ENCODE data around the gene ZSCAN5A. TPM values are rescaled to one million over a fixed set of nuclear protein-coding genes. Genes with fewer than 3 reads are reported as not detected.
"Not testable (repeated sequence)": the region's sequence is repeated elsewhere in the genome, so short reads cannot be mapped to it uniquely, and the experiment has no call there.

ZSCAN5A gene, protein sequence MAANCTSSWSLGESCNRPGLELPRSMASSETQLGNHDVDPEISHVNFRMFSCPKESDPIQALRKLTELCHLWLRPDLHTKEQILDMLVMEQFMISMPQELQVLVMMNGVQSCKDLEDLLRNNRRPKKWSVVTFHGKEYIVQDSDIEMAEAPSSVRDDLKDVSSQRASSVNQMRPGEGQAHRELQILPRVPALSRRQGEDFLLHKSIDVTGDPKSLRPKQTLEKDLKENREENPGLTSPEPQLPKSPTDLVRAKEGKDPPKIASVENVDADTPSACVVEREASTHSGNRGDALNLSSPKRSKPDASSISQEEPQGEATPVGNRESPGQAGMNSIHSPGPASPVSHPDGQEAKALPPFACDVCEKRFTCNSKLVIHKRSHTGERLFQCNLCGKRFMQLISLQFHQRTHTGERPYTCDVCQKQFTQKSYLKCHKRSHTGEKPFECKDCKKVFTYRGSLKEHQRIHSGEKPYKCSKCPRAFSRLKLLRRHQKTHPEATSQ
- total RNA-seq (ENCODE audit: insufficient read depth, low replicate concordance): 1.9 TPM

DNA sequence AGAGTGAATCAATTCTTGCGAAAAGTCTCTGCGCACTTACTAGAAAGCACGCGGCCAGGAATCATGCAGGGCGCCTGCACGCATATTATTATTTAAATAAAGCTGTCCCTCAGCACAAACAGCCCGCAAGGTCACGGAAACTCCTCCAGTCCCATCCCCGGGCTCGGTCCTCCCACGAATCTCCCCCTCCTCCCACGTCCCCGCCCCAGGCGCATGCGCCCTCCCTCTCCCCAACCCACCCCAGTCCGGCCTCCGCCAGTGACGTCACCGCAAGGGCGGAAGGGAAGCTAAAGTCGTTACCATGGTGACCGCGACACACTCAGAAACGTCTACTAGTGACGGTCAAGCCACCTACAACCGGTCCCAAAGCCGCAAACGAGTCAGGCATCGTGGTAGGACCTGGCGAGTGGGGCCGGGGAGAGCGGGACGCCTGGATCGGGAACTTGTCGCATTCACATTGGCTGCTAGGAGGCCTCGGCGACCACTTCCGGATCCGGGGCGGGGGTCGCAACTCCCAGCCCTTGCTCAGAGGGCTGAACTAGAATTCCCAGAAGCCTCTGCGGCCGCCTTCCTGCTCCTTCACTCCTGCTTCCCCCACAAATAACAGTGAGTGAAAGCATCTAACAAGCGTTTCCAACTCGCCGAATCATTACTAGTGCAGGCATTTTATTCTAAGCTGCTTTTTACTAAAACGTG is at the start of gene ZSCAN5A:
TSS of gene ZSCAN5A (minus strand) at position 459 of the 696 bp plus-strand sequence. CDS start 89,793 bp downstream, outside the sequence.
- peak; percentile 98 for DNase-seq (ENCODE audit: low spot score)

DNA sequence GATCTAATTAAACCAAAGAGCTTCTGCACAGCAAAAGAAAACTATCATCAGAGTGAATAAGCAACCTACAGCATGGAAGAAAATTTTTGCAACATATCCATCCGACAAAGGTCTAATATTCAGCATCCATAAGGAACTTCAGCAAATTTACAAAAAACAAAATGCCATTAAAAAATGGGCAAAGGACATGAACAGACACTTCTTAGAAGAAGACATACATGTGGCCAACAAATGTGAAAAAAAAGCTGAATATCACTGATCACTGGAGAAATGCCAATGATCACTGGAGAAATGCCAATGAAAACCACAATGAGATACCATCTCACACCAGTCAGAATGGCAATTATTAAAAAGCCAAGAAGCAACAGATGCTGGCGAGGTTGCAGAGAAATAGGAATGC is 46.2 kb upstream of the ZSCAN5A start:
- no peak for DNase-seq (ENCODE audit: low spot score)

DNA sequence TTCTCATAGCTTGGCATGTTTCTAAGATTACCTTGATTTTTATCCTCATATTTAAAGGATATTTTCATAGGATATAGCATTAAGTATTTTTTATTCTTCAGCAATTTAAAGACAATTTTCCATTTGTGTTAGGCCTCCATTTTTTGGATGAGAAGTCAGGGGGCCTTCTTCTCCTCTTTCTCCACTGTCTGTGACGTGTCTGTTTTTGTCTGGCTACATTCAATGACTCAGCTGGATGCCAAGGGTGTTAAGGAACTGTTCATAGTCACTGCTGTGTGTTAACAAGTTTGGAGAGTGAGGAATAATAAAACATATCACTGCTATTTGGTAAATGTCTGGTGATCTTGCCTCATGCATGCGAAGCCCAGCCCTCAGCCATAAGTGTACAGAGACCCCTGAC is 42.3 kb upstream of the ZSCAN5A start:
- no peak for DNase-seq (ENCODE audit: low spot score)

DNA sequence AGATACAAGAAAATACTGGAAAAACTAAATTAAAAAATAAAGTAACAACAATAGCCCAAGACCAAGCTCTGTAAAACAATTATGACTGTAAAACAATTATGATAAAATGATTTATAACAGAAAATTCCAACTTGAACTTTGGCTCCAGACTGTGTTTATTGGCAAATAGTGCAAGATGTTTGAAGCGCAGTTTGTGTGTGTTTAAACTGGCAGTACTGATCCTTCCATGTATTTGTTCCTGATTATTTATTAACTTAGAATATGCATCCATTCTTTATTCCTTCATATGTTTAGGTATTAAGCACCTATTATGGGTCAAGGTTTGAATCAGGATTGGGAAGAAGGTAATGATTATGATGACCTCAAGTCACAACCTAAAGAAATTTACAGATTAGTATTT is 40.9 kb upstream of the ZSCAN5A start:
- DNase-seq (ENCODE audit: low spot score): no peak

DNA sequence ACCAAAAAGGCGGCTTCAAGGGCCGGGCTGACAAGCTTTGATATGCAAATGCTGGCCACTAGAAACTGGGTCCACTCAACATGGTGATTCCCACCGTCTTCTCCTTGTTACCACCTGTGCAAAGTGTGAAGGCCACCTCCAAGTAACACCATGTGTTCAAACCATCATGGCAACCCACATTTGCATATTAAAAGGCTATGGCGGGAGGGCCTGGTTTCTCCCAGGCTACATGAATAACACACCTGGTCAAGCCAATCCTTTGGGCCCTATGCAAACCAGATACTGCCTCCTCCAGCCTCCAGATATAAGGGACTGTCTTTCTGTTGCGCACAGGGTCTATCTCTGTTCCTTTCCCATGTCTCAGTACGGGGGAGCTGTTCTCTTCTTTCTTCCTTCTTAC is 36.6 kb upstream of the ZSCAN5A start:
- DNase-seq (ENCODE audit: low spot score): no peak

DNA sequence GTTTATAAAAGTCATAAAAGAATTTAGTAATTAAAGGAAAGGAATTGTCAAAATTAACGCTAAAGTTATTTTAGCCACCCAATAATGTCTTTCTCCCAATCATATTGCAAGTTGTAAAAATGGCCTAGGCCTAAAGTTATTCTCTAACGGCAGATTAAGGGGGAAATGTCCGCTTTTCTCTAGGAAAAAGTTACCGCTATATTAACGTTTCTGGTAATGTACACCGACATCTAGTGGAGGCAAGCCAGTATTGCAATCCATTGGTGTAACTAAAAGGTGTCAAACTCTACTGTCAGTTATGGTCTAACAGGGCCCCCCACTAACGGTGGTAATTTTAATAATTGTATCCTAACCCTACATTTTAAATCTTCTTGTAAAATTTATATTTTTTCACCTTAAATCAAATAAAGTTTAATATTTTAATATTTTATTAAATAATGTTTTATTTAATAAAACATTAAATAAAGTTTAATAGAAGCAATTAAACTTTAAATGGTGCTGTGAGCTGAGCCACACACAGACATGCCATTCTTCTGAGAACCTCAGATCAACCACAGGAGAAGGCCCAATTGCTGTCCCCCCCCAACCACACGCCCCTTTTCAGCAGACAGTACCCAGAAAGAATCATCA is 35.9 kb upstream of the ZSCAN5A start:
- peak; percentile 54 for DNase-seq (ENCODE audit: low spot score)

DNA sequence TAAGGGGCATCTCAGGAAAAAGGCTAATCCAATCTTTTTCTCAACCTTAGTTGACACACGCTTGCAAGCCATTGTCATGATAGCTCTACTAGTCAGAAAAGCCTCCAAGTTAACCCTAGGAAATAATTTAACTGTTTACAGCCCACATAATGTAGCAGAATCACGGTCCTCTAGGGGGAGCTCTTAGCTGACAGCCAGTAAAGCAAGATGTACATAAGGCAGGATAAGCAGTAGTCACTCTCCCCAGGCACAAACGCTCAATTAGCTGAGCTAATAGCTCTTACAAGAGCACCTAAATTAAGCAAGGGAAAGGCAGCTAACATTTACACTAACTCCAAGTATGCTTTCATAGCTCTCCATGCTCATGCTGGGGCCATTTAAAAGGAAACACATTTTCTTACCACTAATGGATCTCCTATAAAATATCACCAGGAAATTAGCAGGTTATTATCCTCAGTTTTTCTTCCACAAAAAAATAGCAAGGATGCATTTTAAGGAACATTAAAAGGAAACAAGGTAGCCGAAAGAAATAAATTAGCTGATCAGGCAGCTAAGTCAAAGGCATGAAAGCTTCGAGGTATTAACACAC is 33.7 kb upstream of the ZSCAN5A start:
- DNase-seq (ENCODE audit: low spot score): no peak

DNA sequence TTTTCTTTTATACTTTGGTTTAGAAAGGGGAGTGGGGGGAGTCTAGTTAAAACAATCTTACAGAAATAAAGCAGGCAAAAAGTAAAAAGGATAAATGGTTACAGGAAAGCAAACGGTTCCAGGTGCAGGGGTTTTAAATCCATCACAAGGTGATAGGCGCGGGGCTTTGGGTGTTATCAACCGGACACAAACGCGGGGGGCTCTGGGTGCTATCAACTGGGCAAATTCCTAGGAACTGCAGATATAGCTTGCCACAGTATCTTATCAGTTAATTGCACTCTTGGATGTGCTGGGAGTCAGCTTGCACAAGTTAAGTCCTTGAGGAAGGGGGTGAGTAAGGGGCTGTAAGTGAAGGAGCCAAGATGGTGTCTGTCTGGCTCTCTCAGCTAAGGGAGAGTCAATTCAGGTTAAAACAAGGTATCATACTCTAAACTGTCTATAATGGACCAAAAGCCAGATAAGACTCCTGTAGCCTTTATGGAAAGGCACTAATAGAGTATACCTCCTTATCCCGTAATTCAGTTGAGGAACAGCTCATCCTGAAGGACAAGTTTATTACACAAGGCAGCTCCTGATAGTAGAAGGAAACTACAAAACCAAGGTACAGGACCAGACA is 32.6 kb upstream of the ZSCAN5A start:
- no peak for DNase-seq (ENCODE audit: low spot score)

DNA sequence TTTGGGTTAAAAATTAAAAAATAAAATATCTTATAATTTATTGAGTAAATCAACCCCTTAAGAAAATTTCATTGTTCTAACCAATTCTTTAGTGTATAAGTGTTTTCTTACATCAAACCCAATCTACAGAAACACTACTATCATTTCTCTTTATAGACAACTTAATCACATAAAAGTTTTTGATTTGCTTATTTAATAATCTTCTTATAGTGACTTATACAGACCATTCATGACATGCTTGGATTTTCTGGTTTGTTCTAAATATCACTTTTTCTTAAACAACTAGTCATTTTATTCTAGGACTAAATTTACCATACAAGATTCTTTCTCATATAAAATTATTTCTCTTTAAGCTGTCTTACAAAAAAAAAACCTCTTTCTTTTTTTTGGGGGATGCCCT is 27.3 kb upstream of the ZSCAN5A start:
- DNase-seq (ENCODE audit: low spot score): no peak

DNA sequence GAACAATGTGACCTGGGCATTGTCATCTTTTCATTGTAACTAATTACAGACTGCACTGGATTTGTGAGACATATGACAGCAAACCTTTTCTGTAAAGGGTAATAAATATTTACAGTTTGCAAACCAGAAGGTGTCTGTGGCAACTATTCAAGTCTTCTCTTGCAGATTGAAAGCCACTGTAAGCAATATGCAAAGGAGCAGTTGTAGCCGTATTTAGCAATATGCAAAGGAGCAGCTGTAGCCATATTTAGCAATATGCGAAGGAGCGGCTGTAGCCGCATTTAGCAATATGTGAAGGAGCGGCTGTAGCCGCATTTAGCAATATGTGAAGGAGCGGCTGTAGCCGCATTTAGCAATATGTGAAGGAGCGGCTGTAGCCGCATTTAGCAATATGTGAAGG is 24.4 kb upstream of the ZSCAN5A start:
- not testable (repeated sequence) for DNase-seq (ENCODE audit: low spot score)

DNA sequence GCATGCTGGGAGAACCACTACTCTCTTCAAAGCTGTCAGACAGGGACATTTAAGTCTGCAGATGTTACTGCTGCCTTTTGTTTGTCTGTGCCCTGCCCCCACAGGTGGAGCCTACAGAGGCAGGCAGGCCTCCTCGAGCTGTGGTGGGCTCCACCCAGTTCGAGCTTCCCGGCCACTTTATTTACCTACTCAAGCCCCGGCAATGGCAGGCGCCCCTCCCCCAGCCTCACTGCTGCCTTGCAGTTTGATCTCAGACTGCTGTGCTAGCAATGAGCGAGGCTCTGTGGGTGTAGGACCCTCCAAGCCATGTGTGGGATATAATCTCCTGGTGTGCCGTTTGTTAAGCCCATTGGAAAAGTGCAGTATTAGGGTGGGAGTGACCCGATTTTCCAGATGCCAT is 22.4 kb upstream of the ZSCAN5A start:
- DNase-seq (ENCODE audit: low spot score): not testable (repeated sequence)

DNA sequence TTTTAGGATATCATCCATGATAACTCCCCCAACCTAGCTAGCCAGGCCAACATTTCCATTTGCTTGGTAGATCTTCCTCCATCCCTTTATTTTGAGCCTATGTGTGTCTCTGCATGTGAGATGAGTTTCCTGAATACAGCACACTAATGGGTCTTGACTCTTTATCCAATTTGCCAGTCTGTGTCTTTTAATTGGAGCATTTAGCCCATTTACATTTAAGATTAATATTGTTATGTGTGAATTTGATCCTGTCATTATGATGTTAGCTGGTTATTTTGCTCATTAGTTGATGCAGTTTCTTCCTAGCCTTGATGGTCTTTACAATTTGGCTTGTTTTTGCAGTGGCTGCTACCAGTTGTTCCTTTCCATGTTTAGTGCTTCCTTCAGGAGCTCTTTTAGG is 20.7 kb upstream of the ZSCAN5A start:
- not testable (repeated sequence) for DNase-seq (ENCODE audit: low spot score)

DNA sequence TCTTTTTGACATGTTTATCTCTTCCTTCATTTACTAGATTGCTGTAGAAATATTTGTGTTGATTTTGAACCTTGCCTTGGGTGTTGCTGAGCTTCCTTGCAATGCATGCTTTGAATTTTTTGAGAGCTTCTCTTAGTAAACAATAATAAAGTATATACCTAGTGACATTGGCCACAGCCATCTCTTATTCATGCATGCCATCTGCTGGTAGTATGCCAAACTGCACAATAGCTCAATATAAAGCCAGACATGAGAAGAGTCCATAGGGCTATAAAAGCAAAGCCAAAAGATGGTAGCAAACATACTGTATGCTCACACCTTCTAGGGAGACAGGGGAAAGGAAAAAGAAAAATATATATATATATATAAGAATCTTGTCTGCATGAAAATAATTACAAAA is 18.9 kb upstream of the ZSCAN5A start:
- DNase-seq (ENCODE audit: low spot score): peak; percentile 21

DNA sequence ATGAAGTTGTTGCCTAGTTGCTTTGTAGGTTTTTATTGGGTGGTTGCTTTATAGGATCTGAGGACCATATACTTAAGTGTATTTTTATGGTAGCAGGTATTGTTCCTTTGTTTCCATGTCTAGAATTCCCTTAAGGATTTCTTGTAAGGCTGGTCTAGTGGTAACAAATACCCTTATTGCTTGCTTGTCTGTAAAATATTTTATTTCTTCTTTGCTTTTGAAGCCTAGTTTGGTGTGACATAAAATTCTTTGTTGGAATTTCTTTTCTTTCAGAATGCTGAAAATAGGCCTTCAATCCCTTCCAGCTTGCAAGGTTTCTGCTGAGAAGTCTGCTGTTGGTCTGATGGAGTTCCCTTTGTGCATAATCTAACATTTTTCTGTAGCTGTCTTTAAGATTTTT is 18.1 kb upstream of the ZSCAN5A start:
- no peak for DNase-seq (ENCODE audit: low spot score)

DNA sequence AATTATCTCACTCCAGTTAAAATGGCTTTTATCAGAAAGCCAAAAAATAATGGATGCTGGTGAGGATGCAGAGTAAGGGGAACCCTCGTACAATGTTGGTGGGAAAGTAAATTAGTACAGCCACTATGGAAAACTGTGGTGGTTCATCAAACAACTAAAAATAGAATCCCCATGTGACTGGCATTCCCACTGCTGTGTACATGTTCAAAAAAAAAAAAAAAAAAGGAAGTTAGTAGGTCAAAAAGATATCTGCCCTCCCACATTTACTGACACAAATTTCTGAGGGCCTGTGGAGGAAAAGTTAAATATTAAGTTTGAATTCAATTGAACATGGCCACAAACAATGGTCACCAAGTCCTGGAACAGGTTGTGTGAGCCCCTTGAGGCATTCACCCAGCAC is 9.8 kb upstream of the ZSCAN5A start:
- DNase-seq (ENCODE audit: low spot score): no peak

DNA sequence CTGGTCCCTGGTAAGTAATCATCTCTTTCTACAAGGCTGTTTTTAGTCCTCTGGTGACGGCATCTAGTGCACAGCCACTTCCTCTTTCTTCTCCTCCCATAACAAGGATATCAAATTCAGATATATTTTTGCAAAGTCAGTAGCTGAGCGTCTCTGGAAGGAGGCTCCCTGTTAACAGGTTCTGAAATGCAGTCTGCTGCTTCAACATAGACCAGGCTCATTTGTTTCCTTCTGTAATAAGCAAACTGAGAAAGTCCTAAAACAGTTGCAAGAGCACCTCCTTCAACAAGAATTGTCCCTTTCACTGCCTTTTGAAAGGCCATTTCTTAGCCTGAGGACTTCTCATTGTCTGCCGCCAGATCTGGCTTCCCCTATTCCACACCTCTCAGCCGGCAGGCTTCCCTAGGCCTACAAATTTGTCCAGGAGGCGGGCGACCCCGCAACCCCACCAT is 7.4 kb upstream of the ZSCAN5A start:
- DNase-seq (ENCODE audit: low spot score): peak; percentile 28

DNA sequence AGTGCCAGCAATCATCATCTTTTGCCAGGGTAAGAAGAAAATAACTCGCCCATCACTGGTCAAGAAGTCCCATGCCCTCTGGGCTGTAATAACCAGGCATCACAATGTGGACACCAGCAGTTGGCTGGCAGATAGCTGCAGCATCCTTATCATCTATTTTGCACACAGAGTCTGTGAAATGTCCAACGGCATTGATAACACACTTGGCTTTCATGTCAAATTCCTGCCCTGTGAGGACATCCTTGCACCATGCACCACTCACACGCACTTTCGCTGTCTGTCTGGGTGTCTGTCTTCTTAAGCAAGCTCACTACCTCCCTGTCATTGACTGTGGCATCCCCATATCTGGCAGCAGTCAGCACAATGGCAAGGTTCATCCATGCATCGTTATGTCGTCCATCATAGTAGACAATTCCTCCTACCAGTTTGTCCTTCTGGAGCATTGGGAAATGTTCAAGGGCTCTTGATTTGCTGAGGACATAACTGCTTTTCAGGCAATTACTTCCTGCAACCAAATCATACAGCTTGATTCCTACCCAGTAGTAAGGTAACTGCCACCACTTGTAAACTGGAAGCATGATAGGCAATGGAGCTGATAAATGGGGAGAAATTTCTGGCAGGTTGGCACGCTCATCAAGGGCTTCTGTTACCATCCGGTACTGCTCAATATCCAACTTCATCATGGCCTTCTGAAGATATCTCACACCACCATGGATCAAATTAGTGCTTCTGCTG is 6.8 kb upstream of the ZSCAN5A start:
- no peak for DNase-seq (ENCODE audit: low spot score)

DNA sequence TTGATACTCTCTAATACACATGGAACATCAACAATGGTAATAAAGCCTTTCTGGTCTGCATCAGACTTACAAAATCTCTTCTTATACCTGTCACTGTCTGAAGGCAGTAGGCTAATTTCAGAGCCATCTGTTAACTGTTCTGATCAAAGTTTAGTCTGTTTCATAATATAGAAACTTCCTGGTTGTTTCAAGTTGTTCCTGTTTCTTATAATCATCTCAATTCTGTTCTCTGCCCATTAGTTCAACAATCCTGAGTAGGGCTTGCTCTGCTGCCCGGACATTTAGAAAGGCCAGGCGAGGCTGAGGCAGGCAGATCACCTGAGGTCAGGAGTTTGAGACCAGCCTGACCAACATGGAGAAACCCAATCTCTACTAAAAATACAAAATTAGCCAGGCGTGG is 5.4 kb upstream of the ZSCAN5A start:
- no peak for DNase-seq (ENCODE audit: low spot score)

DNA sequence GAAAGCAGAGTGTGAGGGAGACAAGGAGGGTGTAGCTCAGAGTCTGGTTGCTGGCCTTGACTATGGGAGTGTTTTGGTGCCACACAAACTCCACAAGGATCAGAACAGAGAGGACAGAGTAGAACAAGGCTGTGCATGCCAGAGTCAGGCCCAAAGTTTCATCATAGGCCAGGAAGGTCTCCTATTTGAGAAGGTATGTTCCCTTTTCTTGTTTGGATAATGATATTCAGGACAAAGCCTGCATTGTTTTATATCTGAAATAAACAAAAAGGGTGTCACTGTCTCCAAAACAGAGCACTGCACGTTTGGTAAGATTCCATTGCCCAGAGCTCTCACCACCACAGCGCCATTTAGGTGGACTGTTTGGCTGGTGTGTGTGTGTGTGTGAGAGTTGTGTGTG is 3.1 kb upstream of the ZSCAN5A start:
- DNase-seq (ENCODE audit: low spot score): no peak

DNA sequence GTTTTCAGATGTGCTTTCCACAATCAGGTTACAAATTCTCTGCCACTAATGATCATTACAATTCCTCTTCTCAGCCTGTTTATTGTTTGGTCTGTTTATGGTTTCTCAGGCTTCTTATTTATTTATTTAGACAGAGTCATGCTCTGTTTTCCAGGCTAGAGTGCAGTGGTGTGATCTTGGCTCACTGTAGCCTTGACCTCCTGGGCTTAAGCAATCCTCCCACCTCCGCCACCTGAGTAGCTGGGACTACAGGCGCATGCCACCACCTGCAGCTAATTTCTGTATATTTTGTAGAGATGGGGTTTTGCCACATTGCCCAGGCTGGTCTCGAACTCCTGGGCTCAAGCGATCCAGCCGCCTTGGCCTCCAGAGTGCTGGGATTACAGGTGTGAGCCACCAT is 2.1 kb upstream of the ZSCAN5A start:
- DNase-seq (ENCODE audit: low spot score): no peak
